ENCODE data around the gene POLR3H. TPM values are rescaled to one million over a fixed set of nuclear protein-coding genes. Genes with fewer than 3 reads are reported as not detected.

The POLR3H gene
- total RNA-seq, 1 experiment from 2014 or later = 92.1 TPM

DNA sequence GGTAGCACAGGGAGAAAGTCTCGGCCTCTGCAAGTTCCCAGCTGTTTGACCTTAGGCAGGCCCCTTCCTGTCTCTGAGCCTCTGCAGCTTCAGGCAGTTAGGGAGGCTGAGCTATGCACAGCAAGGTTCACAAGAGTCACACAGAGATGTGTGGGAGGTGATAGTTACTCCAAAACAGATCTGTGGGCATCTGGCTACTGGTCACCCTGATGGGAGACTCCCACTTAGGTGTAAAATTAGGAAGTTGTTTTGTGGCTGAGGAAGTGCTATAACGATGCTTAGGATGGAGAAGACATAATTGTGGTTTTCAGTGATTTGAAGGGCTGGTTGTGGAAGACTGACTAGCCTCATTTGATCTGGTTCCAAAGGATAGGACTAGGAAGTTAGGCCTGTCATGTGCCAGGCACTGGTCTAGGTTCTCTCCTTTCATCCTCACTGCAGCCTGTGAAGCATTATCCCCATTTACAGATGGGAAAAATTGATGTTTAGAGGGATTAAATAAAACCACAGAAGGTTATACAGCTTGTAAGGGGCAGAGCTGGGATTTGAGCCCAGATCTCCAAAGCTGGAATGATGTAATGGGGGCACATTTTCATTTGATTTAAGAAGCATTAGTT is 61.8 kb downstream of the POLR3H start:
- DNase-seq (ENCODE audit: low spot score) = no peak
- TF ChIP-seq, protein P1, sequence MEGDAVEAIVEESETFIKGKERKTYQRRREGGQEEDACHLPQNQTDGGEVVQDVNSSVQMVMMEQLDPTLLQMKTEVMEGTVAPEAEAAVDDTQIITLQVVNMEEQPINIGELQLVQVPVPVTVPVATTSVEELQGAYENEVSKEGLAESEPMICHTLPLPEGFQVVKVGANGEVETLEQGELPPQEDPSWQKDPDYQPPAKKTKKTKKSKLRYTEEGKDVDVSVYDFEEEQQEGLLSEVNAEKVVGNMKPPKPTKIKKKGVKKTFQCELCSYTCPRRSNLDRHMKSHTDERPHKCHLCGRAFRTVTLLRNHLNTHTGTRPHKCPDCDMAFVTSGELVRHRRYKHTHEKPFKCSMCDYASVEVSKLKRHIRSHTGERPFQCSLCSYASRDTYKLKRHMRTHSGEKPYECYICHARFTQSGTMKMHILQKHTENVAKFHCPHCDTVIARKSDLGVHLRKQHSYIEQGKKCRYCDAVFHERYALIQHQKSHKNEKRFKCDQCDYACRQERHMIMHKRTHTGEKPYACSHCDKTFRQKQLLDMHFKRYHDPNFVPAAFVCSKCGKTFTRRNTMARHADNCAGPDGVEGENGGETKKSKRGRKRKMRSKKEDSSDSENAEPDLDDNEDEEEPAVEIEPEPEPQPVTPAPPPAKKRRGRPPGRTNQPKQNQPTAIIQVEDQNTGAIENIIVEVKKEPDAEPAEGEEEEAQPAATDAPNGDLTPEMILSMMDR (conservative IDR thresholded peaks at IDR 0.05; ENCODE audit: low read depth, low read length) = no peak
- no peak for TF ChIP-seq EZH2 (IDR thresholded peaks at IDR 0.05; ENCODE audit: borderline replicate concordance, low read depth, low read length, poor library complexity, severe bottlenecking)
- Histone ChIP-seq H3K27ac (ENCODE audit: low read depth, low read length, poor library complexity, severe bottlenecking) (no peak overlapping the region), H3K4me1 (ENCODE audit: insufficient read depth, low read length, poor library complexity, severe bottlenecking) (peaks cover 16% of the 10 kb centered on the region), H3K27me3 (replicated peaks; ENCODE audit: insufficient read depth, low read depth, low read length, poor library complexity) (no peaks in the 10 kb centered on the region), H3K4me3 (ENCODE audit: low read depth, low read length, poor library complexity, severe bottlenecking) (no peak overlapping the region), H3K9me3 (ENCODE audit: low read depth, low read length, poor library complexity, severe bottlenecking) (no peaks in the 10 kb centered on the region), H3K36me3 (ENCODE audit: insufficient read depth, low read length, poor library complexity, severe bottlenecking) (no peaks in the 10 kb centered on the region)
- POLR2A ChIA-PET (ENCODE audit: low non-redundant PET) = no interaction called here
- intact Hi-C loops (cut with micrococcal nuclease; ENCODE audit: unreplicated experiment) = no loop called here
- no TSS peak for BruUV-seq (replicated peaks)
- CTCF ChIA-PET = no interaction called here

DNA sequence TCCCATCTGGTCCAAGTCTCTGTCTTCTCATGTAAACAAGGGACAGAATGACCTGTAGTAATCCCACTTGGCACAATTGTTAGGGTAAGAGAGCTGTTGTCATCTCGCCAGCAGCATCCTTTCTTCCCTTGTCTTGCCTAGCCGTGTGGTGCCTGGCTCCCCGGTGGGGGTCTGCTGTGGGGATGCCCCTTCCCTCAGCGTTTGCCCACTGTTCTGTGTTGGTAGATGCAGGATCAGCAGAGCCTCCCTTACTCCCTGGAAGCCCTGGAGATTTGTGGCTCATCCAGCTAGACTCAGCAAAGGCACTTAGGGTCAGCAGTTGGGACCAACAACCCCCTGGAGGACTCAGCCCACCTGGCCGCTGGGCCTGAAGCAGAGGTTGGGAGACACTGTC is 62.3 kb downstream of the POLR3H start:
- DNase-seq (ENCODE audit: low spot score) = no peak
- ChIA-PET POLR2A (ENCODE audit: low non-redundant PET) (no interaction called here), CTCF (no interaction called here)
- H3K4me3 ChIP-seq (ENCODE audit: low read depth, low read length, poor library complexity, severe bottlenecking) = no peak overlapping the region
- TF ChIP-seq, protein P1 (conservative IDR thresholded peaks at IDR 0.05; ENCODE audit: low read depth, low read length) = no peak
- TF ChIP-seq EZH2 (IDR thresholded peaks at IDR 0.05; ENCODE audit: borderline replicate concordance, low read depth, low read length, poor library complexity, severe bottlenecking) = no peak
- no peaks in the 10 kb centered on the region for H3K36me3 ChIP-seq (ENCODE audit: insufficient read depth, low read length, poor library complexity, severe bottlenecking)
- H3K27me3 ChIP-seq (replicated peaks; ENCODE audit: insufficient read depth, low read depth, low read length, poor library complexity) = no peaks in the 10 kb centered on the region
- no TSS peak for BruUV-seq (replicated peaks)
- intact Hi-C loops (cut with micrococcal nuclease; ENCODE audit: unreplicated experiment) = no loop called here
- H3K27ac ChIP-seq (ENCODE audit: low read depth, low read length, poor library complexity, severe bottlenecking) = no peak overlapping the region
- H3K4me1 ChIP-seq (ENCODE audit: insufficient read depth, low read length, poor library complexity, severe bottlenecking) = peaks cover 16% of the 10 kb centered on the region
- no peaks in the 10 kb centered on the region for H3K9me3 ChIP-seq (ENCODE audit: low read depth, low read length, poor library complexity, severe bottlenecking)

DNA sequence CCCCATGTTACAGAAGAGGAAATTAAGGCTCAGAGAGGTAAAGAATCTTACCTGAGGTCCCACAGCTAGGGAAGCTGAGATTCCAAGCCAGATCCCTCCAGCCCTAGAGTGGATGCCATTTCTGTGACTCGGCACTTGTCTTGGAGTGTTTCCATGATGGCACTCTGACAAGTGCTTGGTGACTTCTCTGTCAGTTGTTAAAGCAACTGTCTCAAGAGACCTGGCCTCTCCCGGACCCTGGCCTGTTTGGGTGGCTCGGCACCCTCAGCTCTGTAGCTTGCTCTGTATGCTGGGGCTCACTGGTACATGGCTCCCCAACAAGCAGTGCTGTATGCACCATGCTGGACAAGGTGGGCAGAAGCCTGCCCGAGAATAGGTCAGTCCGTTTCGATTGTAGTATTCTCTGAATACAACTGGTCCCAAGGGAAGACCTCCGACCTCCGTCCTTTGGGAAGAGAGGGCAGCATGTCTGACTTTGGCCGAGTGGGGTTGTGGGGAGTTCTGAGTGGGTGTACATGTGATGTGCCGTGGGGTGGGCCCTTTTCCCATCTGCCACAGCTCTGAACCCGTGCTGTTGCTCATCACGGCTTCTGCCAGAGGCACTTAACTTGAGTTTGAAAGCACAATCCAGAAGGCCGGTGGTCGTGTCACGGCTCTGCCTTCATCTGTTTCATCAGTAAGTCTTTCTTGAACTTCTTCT is 63.0 kb downstream of the POLR3H start:
- Histone ChIP-seq H3K27me3 (replicated peaks; ENCODE audit: insufficient read depth, low read depth, low read length, poor library complexity) (no peaks in the 10 kb centered on the region), H3K27ac (ENCODE audit: low read depth, low read length, poor library complexity, severe bottlenecking) (no peak overlapping the region), H3K4me3 (ENCODE audit: low read depth, low read length, poor library complexity, severe bottlenecking) (no peak overlapping the region), H3K36me3 (ENCODE audit: insufficient read depth, low read length, poor library complexity, severe bottlenecking) (no peaks in the 10 kb centered on the region), H3K9me3 (ENCODE audit: low read depth, low read length, poor library complexity, severe bottlenecking) (no peaks in the 10 kb centered on the region), H3K4me1 (ENCODE audit: insufficient read depth, low read length, poor library complexity, severe bottlenecking) (peaks cover 16% of the 10 kb centered on the region)
- TF ChIP-seq EZH2 (IDR thresholded peaks at IDR 0.05; ENCODE audit: borderline replicate concordance, low read depth, low read length, poor library complexity, severe bottlenecking) = no peak
- TF ChIP-seq, protein P1 (conservative IDR thresholded peaks at IDR 0.05; ENCODE audit: low read depth, low read length) = no peak
- BruUV-seq (replicated peaks) = no TSS peak
- POLR2A ChIA-PET (ENCODE audit: low non-redundant PET) = no interaction called here
- CTCF ChIA-PET = no interaction called here
- no peak for DNase-seq (ENCODE audit: low spot score)
- intact Hi-C loops (cut with micrococcal nuclease; ENCODE audit: unreplicated experiment) = no loop called here

All from A673 (cell line).